Fibroblast of pulmonary artery (primary cell): ENCODE data around the gene AOC2.
A peak's percentile ranks its signal among the peaks of the same experiment; 100 is the strongest.

Source experiments
- DNase-seq: peaks from one replicate; pipeline ENCODE4 v3.0.0-alpha.2; 2010; ENCODE audit warnings: low read depth
- H3K4me3 ChIP-seq: replicated peaks from 2 replicates; pipeline ENCODE4 v1.5.1; 2011; ENCODE audit warnings: low read depth, mild to moderate bottlenecking, control low read depth, low read length, moderate library complexity
- CTCF ChIP-seq: IDR thresholded peaks from 2 replicates; pipeline ENCODE4 v1.5.1; 2011; ENCODE audit warnings: mild to moderate bottlenecking, control low read depth, low read length, inconsistent platforms; ENCODE audit errors: missing control alignments

Gene AOC2

GRCh38 chr17:42817866-42818265, 26.5 kb upstream of the AOC2 start:
- peak; percentile 12 for DNase-seq
- no peak overlapping the region for H3K4me3 ChIP-seq
- no peak for TF ChIP-seq CTCF

- DNase-seq: peak; percentile 46
- no peak overlapping the region for H3K4me3 ChIP-seq
- TF ChIP-seq CTCF: no peak
Observed at GRCh38 chr17:42818379-42818778, 26.0 kb upstream of the AOC2 start.

- H3K4me3 ChIP-seq: no peak overlapping the region
- TF ChIP-seq CTCF: peak; percentile 82
- DNase-seq: peak; percentile 70
Observed at GRCh38 chr17:42819939-42820535, 24.3 kb upstream of the AOC2 start.

- no peak overlapping the region for H3K4me3 ChIP-seq
- no peak for DNase-seq
- TF ChIP-seq CTCF: no peak
Observed at GRCh38 chr17:42821176-42821575, 23.2 kb upstream of the AOC2 start.

- H3K4me3 ChIP-seq: no peak overlapping the region
- TF ChIP-seq CTCF: no peak
- no peak for DNase-seq
Observed at GRCh38 chr17:42827472-42827871, 16.9 kb upstream of the AOC2 start.

GRCh38 chr17:42830971-42831370, 13.4 kb upstream of the AOC2 start:
- TF ChIP-seq CTCF: no peak
- H3K4me3 ChIP-seq: no peak overlapping the region
- no peak for DNase-seq

- peak overlapping the region; percentile 99 for H3K4me3 ChIP-seq
- TF ChIP-seq CTCF: no peak
- DNase-seq: no peak
Observed at GRCh38 chr17:42832213-42832933, 12.0 kb upstream of the AOC2 start.
